Measurements from ENCODE around the gene KLF9. TPM values are rescaled to one million over a fixed set of nuclear protein-coding genes. Genes with fewer than 3 reads are reported as not detected.
A peak's percentile ranks its signal among the peaks of the same experiment; 100 is the strongest.

KLF9 gene
- total RNA-seq, 1 donor from 2014 or later: 2.6 TPM

GRCh38 chr9:70374962-70375618 is 39.4 kb downstream of the KLF9 start:
- Histone ChIP-seq H3K27me3 (ENCODE audit: control insufficient read depth in 3 of 3, insufficient read depth in 3 of 3, low read length in 3 of 3) (no peaks in the 10 kb centered on the region), H3K4me1 (ENCODE audit: control insufficient read depth in 3 of 3, insufficient read depth in 3 of 3, low read length in 3 of 3) (peaks cover 0 to 6% (median 4%) of the 10 kb centered on the region in 3 donors), H3K27ac (ENCODE audit: low read depth, low read length) (no peak overlapping the region), H3K36me3 (ENCODE audit: control insufficient read depth in 3 of 3, insufficient read depth in 3 of 3, low read length in 3 of 3) (no peaks in the 10 kb centered on the region), H3K9me3 (ENCODE audit: control insufficient read depth in 3 of 3, low read length in 3 of 3) (no peaks in the 10 kb centered on the region), H3K9ac (ENCODE audit: low read depth in 1 of 3, low read length in 3 of 3) (peak overlapping the region in 2 of 3 donors; percentile 2 to 17), H3K4me3 (ENCODE audit: low read length in 3 of 3) (peak overlapping the region in 1 of 3 donors; percentile 30)

- H3K9ac ChIP-seq (ENCODE audit: low read depth in 1 of 3, low read length in 3 of 3): no peak overlapping the region
- no peaks in the 10 kb centered on the region for H3K4me1 ChIP-seq (ENCODE audit: control insufficient read depth in 3 of 3, insufficient read depth in 3 of 3, low read length in 3 of 3)
- H3K27me3 ChIP-seq (ENCODE audit: control insufficient read depth in 3 of 3, insufficient read depth in 3 of 3, low read length in 3 of 3): no peaks in the 10 kb centered on the region
- no peaks in the 10 kb centered on the region for H3K36me3 ChIP-seq (ENCODE audit: control insufficient read depth in 3 of 3, insufficient read depth in 3 of 3, low read length in 3 of 3)
- no peak overlapping the region for H3K27ac ChIP-seq (ENCODE audit: low read depth, low read length)
- no peak overlapping the region for H3K4me3 ChIP-seq (ENCODE audit: low read length in 3 of 3)
- H3K9me3 ChIP-seq (ENCODE audit: control insufficient read depth in 3 of 3, low read length in 3 of 3): no peaks in the 10 kb centered on the region
These were observed 47.0 kb downstream of the KLF9 start for GRCh38 chr9:70367305-70367930.

- H3K36me3 ChIP-seq (ENCODE audit: control insufficient read depth in 3 of 3, insufficient read depth in 3 of 3, low read length in 3 of 3): no peaks in the 10 kb centered on the region
- no peak overlapping the region for H3K27ac ChIP-seq (ENCODE audit: low read depth, low read length)
- no peak overlapping the region for H3K4me3 ChIP-seq (ENCODE audit: low read length in 3 of 3)
- no peaks in the 10 kb centered on the region for H3K9me3 ChIP-seq (ENCODE audit: control insufficient read depth in 3 of 3, low read length in 3 of 3)
- no peak overlapping the region for H3K9ac ChIP-seq (ENCODE audit: low read depth in 1 of 3, low read length in 3 of 3)
- no peaks in the 10 kb centered on the region for H3K4me1 ChIP-seq (ENCODE audit: control insufficient read depth in 3 of 3, insufficient read depth in 3 of 3, low read length in 3 of 3)
- H3K27me3 ChIP-seq (ENCODE audit: control insufficient read depth in 3 of 3, insufficient read depth in 3 of 3, low read length in 3 of 3): no peaks in the 10 kb centered on the region
These were observed 50.7 kb downstream of the KLF9 start for GRCh38 chr9:70363760-70364159.

- Histone ChIP-seq H3K27me3 (ENCODE audit: control insufficient read depth in 3 of 3, insufficient read depth in 3 of 3, low read length in 3 of 3) (no peaks in the 10 kb centered on the region), H3K36me3 (ENCODE audit: control insufficient read depth in 3 of 3, insufficient read depth in 3 of 3, low read length in 3 of 3) (no peaks in the 10 kb centered on the region), H3K4me1 (ENCODE audit: control insufficient read depth in 3 of 3, insufficient read depth in 3 of 3, low read length in 3 of 3) (no peaks in the 10 kb centered on the region), H3K9me3 (ENCODE audit: control insufficient read depth in 3 of 3, low read length in 3 of 3) (no peaks in the 10 kb centered on the region), H3K9ac (ENCODE audit: low read depth in 1 of 3, low read length in 3 of 3) (no peak overlapping the region), H3K4me3 (ENCODE audit: low read length in 3 of 3) (no peak overlapping the region), H3K27ac (ENCODE audit: low read depth, low read length) (no peak overlapping the region)
These were observed 51.5 kb downstream of the KLF9 start for GRCh38 chr9:70362952-70363351.

GRCh38 chr9:70355801-70356200 is 58.7 kb downstream of the KLF9 start:
- Histone ChIP-seq H3K4me1 (ENCODE audit: control insufficient read depth in 3 of 3, insufficient read depth in 3 of 3, low read length in 3 of 3) (no peaks in the 10 kb centered on the region), H3K27me3 (ENCODE audit: control insufficient read depth in 3 of 3, insufficient read depth in 3 of 3, low read length in 3 of 3) (no peaks in the 10 kb centered on the region), H3K36me3 (ENCODE audit: control insufficient read depth in 3 of 3, insufficient read depth in 3 of 3, low read length in 3 of 3) (peaks cover 0 to 4% (median 0%) of the 10 kb centered on the region in 3 donors), H3K27ac (ENCODE audit: low read depth, low read length) (no peak overlapping the region), H3K4me3 (ENCODE audit: low read length in 3 of 3) (no peak overlapping the region), H3K9me3 (ENCODE audit: control insufficient read depth in 3 of 3, low read length in 3 of 3) (no peaks in the 10 kb centered on the region), H3K9ac (ENCODE audit: low read depth in 1 of 3, low read length in 3 of 3) (no peak overlapping the region)

- no peaks in the 10 kb centered on the region for H3K27me3 ChIP-seq (ENCODE audit: control insufficient read depth in 3 of 3, insufficient read depth in 3 of 3, low read length in 3 of 3)
- peak overlapping the region in 1 of 3 donors; percentile 27 for H3K9ac ChIP-seq (ENCODE audit: low read depth in 1 of 3, low read length in 3 of 3)
- no peaks in the 10 kb centered on the region for H3K9me3 ChIP-seq (ENCODE audit: control insufficient read depth in 3 of 3, low read length in 3 of 3)
- H3K36me3 ChIP-seq (ENCODE audit: control insufficient read depth in 3 of 3, insufficient read depth in 3 of 3, low read length in 3 of 3): peaks cover 0 to 15% (median 6%) of the 10 kb centered on the region in 3 donors
- no peaks in the 10 kb centered on the region for H3K4me1 ChIP-seq (ENCODE audit: control insufficient read depth in 3 of 3, insufficient read depth in 3 of 3, low read length in 3 of 3)
- H3K27ac ChIP-seq (ENCODE audit: low read depth, low read length): no peak overlapping the region
- no peak overlapping the region for H3K4me3 ChIP-seq (ENCODE audit: low read length in 3 of 3)
These were observed 61.7 kb downstream of the KLF9 start for GRCh38 chr9:70352802-70353201.

- Histone ChIP-seq H3K4me3 (ENCODE audit: low read length in 3 of 3) (no peak overlapping the region), H3K36me3 (ENCODE audit: control insufficient read depth in 3 of 3, insufficient read depth in 3 of 3, low read length in 3 of 3) (peaks cover 0 to 15% (median 6%) of the 10 kb centered on the region in 3 donors), H3K4me1 (ENCODE audit: control insufficient read depth in 3 of 3, insufficient read depth in 3 of 3, low read length in 3 of 3) (no peaks in the 10 kb centered on the region), H3K9ac (ENCODE audit: low read depth in 1 of 3, low read length in 3 of 3) (peak overlapping the region in 1 of 3 donors; percentile 27), H3K27me3 (ENCODE audit: control insufficient read depth in 3 of 3, insufficient read depth in 3 of 3, low read length in 3 of 3) (no peaks in the 10 kb centered on the region), H3K27ac (ENCODE audit: low read depth, low read length) (no peak overlapping the region), H3K9me3 (ENCODE audit: control insufficient read depth in 3 of 3, low read length in 3 of 3) (no peaks in the 10 kb centered on the region)
These were observed 62.1 kb downstream of the KLF9 start for GRCh38 chr9:70352356-70352755.

- Histone ChIP-seq H3K36me3 (ENCODE audit: control insufficient read depth in 3 of 3, insufficient read depth in 3 of 3, low read length in 3 of 3) (peaks cover 0 to 22% (median 18%) of the 10 kb centered on the region in 3 donors), H3K9ac (ENCODE audit: low read depth in 1 of 3, low read length in 3 of 3) (no peak overlapping the region)
These were observed 67.4 kb downstream of the KLF9 start for GRCh38 chr9:70347046-70347445.

GRCh38 chr9:70340572-70340971 is 73.9 kb downstream of the KLF9 start:
- Histone ChIP-seq H3K27me3 (ENCODE audit: control insufficient read depth in 3 of 3, insufficient read depth in 3 of 3, low read length in 3 of 3) (no peaks in the 10 kb centered on the region), H3K4me1 (ENCODE audit: control insufficient read depth in 3 of 3, insufficient read depth in 3 of 3, low read length in 3 of 3) (no peaks in the 10 kb centered on the region), H3K9ac (ENCODE audit: low read depth in 1 of 3, low read length in 3 of 3) (no peak overlapping the region), H3K36me3 (ENCODE audit: control insufficient read depth in 3 of 3, insufficient read depth in 3 of 3, low read length in 3 of 3) (peaks cover 0 to 9% (median 0%) of the 10 kb centered on the region in 3 donors), H3K4me3 (ENCODE audit: low read length in 3 of 3) (no peak overlapping the region), H3K27ac (ENCODE audit: low read depth, low read length) (no peak overlapping the region), H3K9me3 (ENCODE audit: control insufficient read depth in 3 of 3, low read length in 3 of 3) (no peaks in the 10 kb centered on the region)

More at GRCh38 chr9:70347046-70347445, 67.4 kb downstream of the KLF9 start:
- no peaks in the 10 kb centered on the region for H3K9me3 ChIP-seq (ENCODE audit: control insufficient read depth in 3 of 3, low read length in 3 of 3)
- H3K4me1 ChIP-seq (ENCODE audit: control insufficient read depth in 3 of 3, insufficient read depth in 3 of 3, low read length in 3 of 3): no peaks in the 10 kb centered on the region
- H3K4me3 ChIP-seq (ENCODE audit: low read length in 3 of 3): no peak overlapping the region
- H3K27ac ChIP-seq (ENCODE audit: low read depth, low read length): no peak overlapping the region
- H3K27me3 ChIP-seq (ENCODE audit: control insufficient read depth in 3 of 3, insufficient read depth in 3 of 3, low read length in 3 of 3): no peaks in the 10 kb centered on the region
